ENCODE measurements around the gene PRKN. TPM values are rescaled to one million over a fixed set of nuclear protein-coding genes. Genes with fewer than 3 reads are reported as not detected.

Gene PRKN
- total RNA-seq, 1 experiment from 2014 or later = 2.0 TPM

DNA sequence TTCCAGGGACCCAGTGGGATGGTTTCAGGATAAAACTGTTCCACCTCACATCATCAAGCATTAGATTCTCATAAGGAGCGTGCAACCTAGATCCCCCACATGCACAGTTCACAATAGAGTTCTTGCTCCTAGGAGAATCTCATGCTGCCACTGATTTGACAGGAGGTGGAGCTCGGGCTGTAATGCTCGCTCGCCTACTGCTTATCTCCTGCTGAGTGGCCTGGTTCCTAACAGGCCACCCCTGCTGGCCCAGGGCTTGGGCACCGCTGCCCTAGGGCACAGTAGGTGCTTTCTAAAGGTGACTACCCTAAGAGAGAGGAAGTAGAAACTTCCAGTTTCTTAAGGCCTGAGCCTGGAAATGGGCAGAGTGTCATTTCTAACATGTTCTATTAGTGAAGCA is 656.9 kb downstream of the PRKN start:
- Histone ChIP-seq H2BK12ac (ENCODE audit: insufficient read length, low read depth, low read length) (no peak overlapping the region), H2AFZ (ENCODE audit: low read length) (no peak overlapping the region), H4K20me1 (ENCODE audit: control insufficient read depth, insufficient read depth, insufficient read length) (no peaks in the 10 kb centered on the region), H3K9ac (ENCODE audit: extremely low read depth, insufficient read length, low read length) (no peak overlapping the region), H3T11ph (ENCODE audit: low read length) (no peak overlapping the region), H3K18ac (ENCODE audit: insufficient read length, low read depth, low read length) (no peak overlapping the region), H3K79me1 (ENCODE audit: insufficient read depth, low read depth, low read length, poor library complexity, severe bottlenecking) (no peaks in the 10 kb centered on the region), H3K23ac (ENCODE audit: insufficient read length, low read depth, low read length) (no peak overlapping the region), H2BK20ac (ENCODE audit: low read depth, low read length, poor library complexity, severe bottlenecking) (no peak overlapping the region), H4K91ac (ENCODE audit: insufficient read length, low read depth, low read length) (no peak overlapping the region), H3K4me1 (ENCODE audit: insufficient read depth, low read length) (no peaks in the 10 kb centered on the region), H3K27ac (ENCODE audit: insufficient read length, low read depth, low read length) (no peak overlapping the region), H2BK15ac (ENCODE audit: low read depth, low read length) (no peak overlapping the region), H3K4me2 (ENCODE audit: insufficient read depth, insufficient read length, low read length) (no peak overlapping the region), H4K5ac (ENCODE audit: insufficient read length, low read depth, low read length) (no peak overlapping the region), H2AK5ac (ENCODE audit: insufficient read length, low read length) (no peak overlapping the region), H3K9me3 (ENCODE audit: control insufficient read depth, low read depth, low read length) (no peaks in the 10 kb centered on the region), H2BK5ac (ENCODE audit: insufficient read length, low read length) (no peak overlapping the region), H3K14ac (ENCODE audit: insufficient read depth, low read length) (no peak overlapping the region), H3K4ac (ENCODE audit: low read depth, low read length) (no peak overlapping the region), H4K8ac (replicated peaks; ENCODE audit: insufficient read length, low read depth, low read length) (no peak overlapping the region), H3K56ac (ENCODE audit: insufficient read length, low read depth, low read length) (no peak overlapping the region), H3K23me2 (ENCODE audit: insufficient read length, low read depth, low read length, poor library complexity, severe bottlenecking) (no peaks in the 10 kb centered on the region), H3K79me2 (ENCODE audit: insufficient read depth, low read length) (no peaks in the 10 kb centered on the region), H2BK120ac (ENCODE audit: low read depth, low read length, poor library complexity, severe bottlenecking) (no peak overlapping the region), H3K27me3 (ENCODE audit: insufficient read depth, low read length) (no peaks in the 10 kb centered on the region)
- Mint-ChIP-seq H3K27ac (no peak overlapping the region), H3K4me1 (no peaks in the 10 kb centered on the region; a peak in 1 of 4 replicates), H3K36me3 (ENCODE audit: insufficient read depth in 1 of 3, low read depth in 3 of 3) (peaks cover 0 to 3% (median 0%) of the 10 kb centered on the region in 3 experiments; a peak in 1 of 7 replicates), H3K27me3 (ENCODE audit: low read depth) (no peaks in the 10 kb centered on the region), H3K4me3 (no peak overlapping the region), H3K9me3 (peaks cover 3 to 6% of the 10 kb centered on the region in 2 experiments; a peak in 4 of 5 replicates)
- TF ChIP-seq, protein P1, sequence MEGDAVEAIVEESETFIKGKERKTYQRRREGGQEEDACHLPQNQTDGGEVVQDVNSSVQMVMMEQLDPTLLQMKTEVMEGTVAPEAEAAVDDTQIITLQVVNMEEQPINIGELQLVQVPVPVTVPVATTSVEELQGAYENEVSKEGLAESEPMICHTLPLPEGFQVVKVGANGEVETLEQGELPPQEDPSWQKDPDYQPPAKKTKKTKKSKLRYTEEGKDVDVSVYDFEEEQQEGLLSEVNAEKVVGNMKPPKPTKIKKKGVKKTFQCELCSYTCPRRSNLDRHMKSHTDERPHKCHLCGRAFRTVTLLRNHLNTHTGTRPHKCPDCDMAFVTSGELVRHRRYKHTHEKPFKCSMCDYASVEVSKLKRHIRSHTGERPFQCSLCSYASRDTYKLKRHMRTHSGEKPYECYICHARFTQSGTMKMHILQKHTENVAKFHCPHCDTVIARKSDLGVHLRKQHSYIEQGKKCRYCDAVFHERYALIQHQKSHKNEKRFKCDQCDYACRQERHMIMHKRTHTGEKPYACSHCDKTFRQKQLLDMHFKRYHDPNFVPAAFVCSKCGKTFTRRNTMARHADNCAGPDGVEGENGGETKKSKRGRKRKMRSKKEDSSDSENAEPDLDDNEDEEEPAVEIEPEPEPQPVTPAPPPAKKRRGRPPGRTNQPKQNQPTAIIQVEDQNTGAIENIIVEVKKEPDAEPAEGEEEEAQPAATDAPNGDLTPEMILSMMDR (conservative IDR thresholded peaks at IDR 0.05) = no peak
- DNase-seq = no peak
- WGBS (ENCODE audit: extremely low coverage, insufficient read length, low lambda C conversion rate) = no CpG with 5 or more reads among the region's 5 CpGs
